ENCODE data around the gene CCSER1. TPM values are rescaled to one million over a fixed set of nuclear protein-coding genes. Genes with fewer than 3 reads are reported as not detected.

CCSER1 gene
- polyA plus RNA-seq, 1 donor from 2014 or later = 20.8 TPM

DNA sequence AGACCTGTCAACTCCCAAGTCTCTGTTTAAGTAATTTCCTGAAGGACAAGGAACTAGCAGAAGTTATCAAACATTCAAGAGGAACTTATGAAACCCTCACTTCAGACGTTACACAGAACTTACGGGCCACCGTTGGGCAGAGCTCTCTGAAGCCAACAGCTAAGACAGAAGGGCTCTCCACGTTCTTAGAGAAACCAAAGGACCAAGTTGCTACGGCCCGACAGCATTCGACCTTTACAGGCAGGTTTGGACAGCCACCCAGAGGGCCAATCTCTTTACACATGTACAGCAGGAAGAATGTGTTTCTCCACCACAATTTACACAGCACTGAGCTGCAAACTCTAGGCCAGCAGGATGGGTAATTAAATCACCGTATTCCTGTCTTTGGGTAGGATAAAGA, 1471.5 kb downstream of the CCSER1 start:
- Histone ChIP-seq H3K4me3 (ENCODE audit: low read length) (no peak overlapping the region), H3K27me3 (ENCODE audit: insufficient read depth, low read depth, low read length) (no peaks in the 10 kb centered on the region), H3K9ac (ENCODE audit: low read length) (no peak overlapping the region), H3K9me3 (ENCODE audit: low read length) (no peaks in the 10 kb centered on the region), H4K20me1 (ENCODE audit: insufficient read depth) (no peaks in the 10 kb centered on the region), H3K79me2 (replicated peaks; ENCODE audit: insufficient read depth, low read length) (no peaks in the 10 kb centered on the region), H3K36me3 (ENCODE audit: insufficient read depth, low read length) (no peaks in the 10 kb centered on the region), H3K27ac (ENCODE audit: low read length) (no peak overlapping the region), H3F3A (ENCODE audit: insufficient read depth, low read length, poor library complexity, severe bottlenecking) (no peaks in the 10 kb centered on the region), H2AFZ (ENCODE audit: low read depth, low read length) (no peak overlapping the region), H3K9me2 (ENCODE audit: insufficient read depth, low read length) (no peaks in the 10 kb centered on the region), H3K4me2 (ENCODE audit: low read length) (no peak overlapping the region)
- TF ChIP-seq POLR2AphosphoS5 (IDR thresholded peaks at IDR 0.05) (no peak), SMC3 (conservative IDR thresholded peaks at IDR 0.05; ENCODE audit: poor library complexity) (no peak), MXI1 (conservative IDR thresholded peaks at IDR 0.05; ENCODE audit: poor library complexity, severe bottlenecking) (no peak), TAF1 (IDR thresholded peaks at IDR 0.05; ENCODE audit: low read depth) (no peak), EZH2 (IDR thresholded peaks at IDR 0.05; ENCODE audit: borderline replicate concordance, insufficient read depth, low read length, poor library complexity, severe bottlenecking) (no peak), EP300 (conservative IDR thresholded peaks at IDR 0.05; ENCODE audit: poor library complexity, severe bottlenecking) (no peak), RAD21 (conservative IDR thresholded peaks at IDR 0.05) (no peak)
- TF ChIP-seq, protein P1, sequence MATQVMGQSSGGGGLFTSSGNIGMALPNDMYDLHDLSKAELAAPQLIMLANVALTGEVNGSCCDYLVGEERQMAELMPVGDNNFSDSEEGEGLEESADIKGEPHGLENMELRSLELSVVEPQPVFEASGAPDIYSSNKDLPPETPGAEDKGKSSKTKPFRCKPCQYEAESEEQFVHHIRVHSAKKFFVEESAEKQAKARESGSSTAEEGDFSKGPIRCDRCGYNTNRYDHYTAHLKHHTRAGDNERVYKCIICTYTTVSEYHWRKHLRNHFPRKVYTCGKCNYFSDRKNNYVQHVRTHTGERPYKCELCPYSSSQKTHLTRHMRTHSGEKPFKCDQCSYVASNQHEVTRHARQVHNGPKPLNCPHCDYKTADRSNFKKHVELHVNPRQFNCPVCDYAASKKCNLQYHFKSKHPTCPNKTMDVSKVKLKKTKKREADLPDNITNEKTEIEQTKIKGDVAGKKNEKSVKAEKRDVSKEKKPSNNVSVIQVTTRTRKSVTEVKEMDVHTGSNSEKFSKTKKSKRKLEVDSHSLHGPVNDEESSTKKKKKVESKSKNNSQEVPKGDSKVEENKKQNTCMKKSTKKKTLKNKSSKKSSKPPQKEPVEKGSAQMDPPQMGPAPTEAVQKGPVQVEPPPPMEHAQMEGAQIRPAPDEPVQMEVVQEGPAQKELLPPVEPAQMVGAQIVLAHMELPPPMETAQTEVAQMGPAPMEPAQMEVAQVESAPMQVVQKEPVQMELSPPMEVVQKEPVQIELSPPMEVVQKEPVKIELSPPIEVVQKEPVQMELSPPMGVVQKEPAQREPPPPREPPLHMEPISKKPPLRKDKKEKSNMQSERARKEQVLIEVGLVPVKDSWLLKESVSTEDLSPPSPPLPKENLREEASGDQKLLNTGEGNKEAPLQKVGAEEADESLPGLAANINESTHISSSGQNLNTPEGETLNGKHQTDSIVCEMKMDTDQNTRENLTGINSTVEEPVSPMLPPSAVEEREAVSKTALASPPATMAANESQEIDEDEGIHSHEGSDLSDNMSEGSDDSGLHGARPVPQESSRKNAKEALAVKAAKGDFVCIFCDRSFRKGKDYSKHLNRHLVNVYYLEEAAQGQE (IDR thresholded peaks at IDR 0.05; ENCODE audit: borderline replicate concordance) = no peak
- TF ChIP-seq, protein P2, sequence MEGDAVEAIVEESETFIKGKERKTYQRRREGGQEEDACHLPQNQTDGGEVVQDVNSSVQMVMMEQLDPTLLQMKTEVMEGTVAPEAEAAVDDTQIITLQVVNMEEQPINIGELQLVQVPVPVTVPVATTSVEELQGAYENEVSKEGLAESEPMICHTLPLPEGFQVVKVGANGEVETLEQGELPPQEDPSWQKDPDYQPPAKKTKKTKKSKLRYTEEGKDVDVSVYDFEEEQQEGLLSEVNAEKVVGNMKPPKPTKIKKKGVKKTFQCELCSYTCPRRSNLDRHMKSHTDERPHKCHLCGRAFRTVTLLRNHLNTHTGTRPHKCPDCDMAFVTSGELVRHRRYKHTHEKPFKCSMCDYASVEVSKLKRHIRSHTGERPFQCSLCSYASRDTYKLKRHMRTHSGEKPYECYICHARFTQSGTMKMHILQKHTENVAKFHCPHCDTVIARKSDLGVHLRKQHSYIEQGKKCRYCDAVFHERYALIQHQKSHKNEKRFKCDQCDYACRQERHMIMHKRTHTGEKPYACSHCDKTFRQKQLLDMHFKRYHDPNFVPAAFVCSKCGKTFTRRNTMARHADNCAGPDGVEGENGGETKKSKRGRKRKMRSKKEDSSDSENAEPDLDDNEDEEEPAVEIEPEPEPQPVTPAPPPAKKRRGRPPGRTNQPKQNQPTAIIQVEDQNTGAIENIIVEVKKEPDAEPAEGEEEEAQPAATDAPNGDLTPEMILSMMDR (IDR thresholded peaks at IDR 0.05; ENCODE audit: poor library complexity, severe bottlenecking) = no peak

GRCh38 chr4:91600301-91600700, 1473.1 kb downstream of the CCSER1 start:
- H3F3A ChIP-seq (ENCODE audit: insufficient read depth, low read length, poor library complexity, severe bottlenecking) = no peaks in the 10 kb centered on the region
- H3K79me2 ChIP-seq (replicated peaks; ENCODE audit: insufficient read depth, low read length) = no peaks in the 10 kb centered on the region
- H4K20me1 ChIP-seq (ENCODE audit: insufficient read depth) = no peaks in the 10 kb centered on the region
- H3K9ac ChIP-seq (ENCODE audit: low read length) = no peak overlapping the region
- H3K36me3 ChIP-seq (ENCODE audit: insufficient read depth, low read length) = no peaks in the 10 kb centered on the region
- H3K9me2 ChIP-seq (ENCODE audit: insufficient read depth, low read length) = no peaks in the 10 kb centered on the region
- H3K4me3 ChIP-seq (ENCODE audit: low read length) = peak overlapping the region; percentile 10
- H3K4me2 ChIP-seq (ENCODE audit: low read length) = peak overlapping the region; percentile 21
- no peaks in the 10 kb centered on the region for H3K27me3 ChIP-seq (ENCODE audit: insufficient read depth, low read depth, low read length)
- TF ChIP-seq POLR2AphosphoS5 (IDR thresholded peaks at IDR 0.05) (peak; percentile 87), RAD21 (conservative IDR thresholded peaks at IDR 0.05) (peak; percentile 17), MXI1 (conservative IDR thresholded peaks at IDR 0.05; ENCODE audit: poor library complexity, severe bottlenecking) (peak; percentile 12), SMC3 (conservative IDR thresholded peaks at IDR 0.05; ENCODE audit: poor library complexity) (peak; percentile 27), TAF1 (IDR thresholded peaks at IDR 0.05; ENCODE audit: low read depth) (no peak), EZH2 (IDR thresholded peaks at IDR 0.05; ENCODE audit: borderline replicate concordance, insufficient read depth, low read length, poor library complexity, severe bottlenecking) (no peak), EP300 (conservative IDR thresholded peaks at IDR 0.05; ENCODE audit: poor library complexity, severe bottlenecking) (peak; percentile 91)
- TF ChIP-seq, protein P2 (IDR thresholded peaks at IDR 0.05; ENCODE audit: poor library complexity, severe bottlenecking) = no peak
- TF ChIP-seq, protein P1 (IDR thresholded peaks at IDR 0.05; ENCODE audit: borderline replicate concordance) = no peak
- no peak overlapping the region for H2AFZ ChIP-seq (ENCODE audit: low read depth, low read length)
- H3K27ac ChIP-seq (ENCODE audit: low read length) = peak overlapping the region; percentile 56
- no peaks in the 10 kb centered on the region for H3K9me3 ChIP-seq (ENCODE audit: low read length)

Measured in neural cell (in vitro differentiated cells).